Esophagus (tissue), 2 donors: Measurements from ENCODE around the gene GATC. TPM values are rescaled to one million over a fixed set of nuclear protein-coding genes. Genes with fewer than 3 reads are reported as not detected.

Experiments
- H3K27ac ChIP-seq, 2 donors: one replicate each; pipeline ENCODE4 v1.5.1; 2013; ENCODE audit warnings: low read depth in 2 of 2, mild to moderate bottlenecking in 2 of 2, inconsistent platforms in 1 of 2, low read length in 1 of 2, moderate library complexity in 1 of 2
- H3K27me3 ChIP-seq, 2 donors: one replicate each; pipeline ENCODE4 v1.6.1; 2013; ENCODE audit warnings: low read length in 2 of 2, control low read depth in 1 of 2, mild to moderate bottlenecking in 1 of 2; ENCODE audit not compliant: insufficient read depth in 2 of 2, control insufficient read depth in 1 of 2
- H3K36me3 ChIP-seq, 2 donors: one replicate each; pipeline ENCODE4 v1.6.1; 2013; ENCODE audit warnings: low read length in 1 of 2; ENCODE audit not compliant: control insufficient read depth in 2 of 2, insufficient read depth in 2 of 2
- H3K4me1 ChIP-seq, 2 donors: one replicate each; pipeline ENCODE4 v1.6.1; 2013; ENCODE audit warnings: low read length in 1 of 2; ENCODE audit not compliant: control insufficient read depth in 2 of 2, insufficient read depth in 2 of 2
- H3K4me3 ChIP-seq, 2 donors: one replicate each; pipeline ENCODE4 v1.5.1; 2013; ENCODE audit warnings: low read length in 2 of 2, mild to moderate bottlenecking in 2 of 2, low read depth in 1 of 2, moderate library complexity in 1 of 2
- H3K9me3 ChIP-seq, 2 donors: one replicate each; pipeline ENCODE4 v1.6.1; 2013; ENCODE audit warnings: mild to moderate bottlenecking in 2 of 2, low read depth in 1 of 2, low read length in 1 of 2, moderate library complexity in 1 of 2; ENCODE audit not compliant: control insufficient read depth in 2 of 2, insufficient read depth in 1 of 2
- WGBS, 2 donors: extraction: QIAGEN DNeasy Blood & Tissue Kit; methylation state at CpG; one replicate each; pipeline ENCODE4 v1.1.7; 2013; 5-methylcytosine and 5-hydroxymethylcytosine counted together
- polyA plus RNA-seq, 2 donors: library from polyadenylated mRNA; stranded (reverse); fragments of 200-250 nt; gene quantifications; one replicate each; pipeline ENCODE4 v1.2.3, GENCODE V29; 2013
- donor health status: healthy with polysubstance abuse.
- donor health status: Bipolar disorder and iron deficiency.

The GATC gene
- 1 to 10 TPM; 6.3 to 6.8 TPM for polyA plus RNA-seq

- peak within 1 kb of the TSS; percentile 91 to 93 for H3K27ac ChIP-seq
- no peaks in the 10 kb centered on the region for H3K27me3 ChIP-seq
- peaks cover 4% of the 10 kb centered on the region in 2 donors for H3K36me3 ChIP-seq
- peak within 1 kb of the TSS; percentile 68 to 99 for H3K4me3 ChIP-seq
- H3K4me1 ChIP-seq: peaks cover 0 to 4% of the 10 kb centered on the region in 2 donors
- 0% methylated on average over 73 of the region's 73 CpGs for WGBS, 2 donors
- H3K9me3 ChIP-seq: no peaks in the 10 kb centered on the region
These were observed at the start of gene GATC, which contains the start of gene TRIAP1 for GRCh38 chr12:120445911-120446843. Gene GATC, plus strand, starts transcription at chr12:120446444. Its CDS starts 37 bp downstream, at chr12:120446481. Gene TRIAP1, minus strand, starts transcription at chr12:120446384. Its CDS starts 12 bp downstream, at chr12:120446372.

- Histone ChIP-seq H3K27ac (no peak overlapping the region), H3K9me3 (no peaks in the 10 kb centered on the region), H3K4me1 (peaks cover 0 to 3% of the 10 kb centered on the region in 2 donors), H3K36me3 (no peaks in the 10 kb centered on the region), H3K27me3 (no peaks in the 10 kb centered on the region), H3K4me3 (no peak overlapping the region)
- 48 to 56% methylated on average over 28 to 33 of the region's 33 CpGs for WGBS, 2 donors
These were observed 48.3 kb upstream of the GATC start for GRCh38 chr12:120397824-120398540.

GRCh38 chr12:120399531-120399930, 46.7 kb upstream of the GATC start:
- WGBS, 2 donors: 69 to 78% methylated on average over 5 of the region's 5 CpGs
- H3K4me1 ChIP-seq: no peaks in the 10 kb centered on the region
- H3K4me3 ChIP-seq: no peak overlapping the region
- H3K9me3 ChIP-seq: no peaks in the 10 kb centered on the region
- H3K36me3 ChIP-seq: no peaks in the 10 kb centered on the region
- no peak overlapping the region for H3K27ac ChIP-seq
- no peaks in the 10 kb centered on the region for H3K27me3 ChIP-seq

GRCh38 chr12:120402217-120402616, 44.0 kb upstream of the GATC start:
- Histone ChIP-seq H3K4me3 (no peak overlapping the region), H3K4me1 (no peaks in the 10 kb centered on the region), H3K27ac (no peak overlapping the region), H3K27me3 (no peaks in the 10 kb centered on the region), H3K9me3 (no peaks in the 10 kb centered on the region), H3K36me3 (no peaks in the 10 kb centered on the region)
- WGBS, 2 donors: 43 to 45% methylated on average over 13 of the region's 13 CpGs

GRCh38 chr12:120403869-120404268, 42.4 kb upstream of the GATC start:
- no peaks in the 10 kb centered on the region for H3K9me3 ChIP-seq
- WGBS, 2 donors: 72% methylated on average over 3 of the region's 3 CpGs
- H3K4me1 ChIP-seq: no peaks in the 10 kb centered on the region
- H3K4me3 ChIP-seq: no peak overlapping the region
- H3K27me3 ChIP-seq: no peaks in the 10 kb centered on the region
- no peak overlapping the region for H3K27ac ChIP-seq
- no peaks in the 10 kb centered on the region for H3K36me3 ChIP-seq

- Histone ChIP-seq H3K4me1 (no peaks in the 10 kb centered on the region), H3K36me3 (no peaks in the 10 kb centered on the region), H3K4me3 (no peak overlapping the region), H3K27ac (no peak overlapping the region), H3K27me3 (no peaks in the 10 kb centered on the region), H3K9me3 (no peaks in the 10 kb centered on the region)
- 68 to 80% methylated on average over 1 of the region's 1 CpG for WGBS, 2 donors
These were observed 42.0 kb upstream of the GATC start for GRCh38 chr12:120404271-120404670.

GRCh38 chr12:120406069-120406468, 40.2 kb upstream of the GATC start:
- Histone ChIP-seq H3K4me3 (no peak overlapping the region), H3K4me1 (no peaks in the 10 kb centered on the region), H3K27me3 (no peaks in the 10 kb centered on the region), H3K9me3 (no peaks in the 10 kb centered on the region), H3K27ac (no peak overlapping the region), H3K36me3 (no peaks in the 10 kb centered on the region)
- WGBS, 2 donors: 80 to 84% methylated on average over 3 of the region's 3 CpGs

- Histone ChIP-seq H3K4me1 (no peaks in the 10 kb centered on the region), H3K4me3 (no peak overlapping the region), H3K9me3 (no peaks in the 10 kb centered on the region), H3K36me3 (no peaks in the 10 kb centered on the region), H3K27me3 (no peaks in the 10 kb centered on the region), H3K27ac (no peak overlapping the region)
- WGBS, 2 donors: 92 to 97% methylated on average over 3 of the region's 3 CpGs
These were observed 39.7 kb upstream of the GATC start for GRCh38 chr12:120406553-120406952.

- H3K4me3 ChIP-seq: no peak overlapping the region
- no peaks in the 10 kb centered on the region for H3K4me1 ChIP-seq
- H3K27ac ChIP-seq: no peak overlapping the region
- H3K27me3 ChIP-seq: no peaks in the 10 kb centered on the region
- 93 to 96% methylated on average over 11 of the region's 11 CpGs for WGBS, 2 donors
- no peaks in the 10 kb centered on the region for H3K9me3 ChIP-seq
- H3K36me3 ChIP-seq: no peaks in the 10 kb centered on the region
These were observed 37.5 kb upstream of the GATC start for GRCh38 chr12:120408771-120409170.
